Heart left ventricle (tissue), 13 donors: ENCODE measurements around the gene EHD2.

Source experiments
- CTCF ChIP-seq, 12 donors: fragments of 200-600 bp; sonication (generic) in 4 of 12; IDR thresholded peaks; one replicate each; pipeline versions ENCODE4 v1.5.0 to v1.8.0; 2018 to 2022; ENCODE audit warnings: antibody characterized with exemption in 12 of 12, mild to moderate bottlenecking in 5 of 12
- POLR2A ChIP-seq, 2 donors: fragments of 450-650 bp; IDR thresholded peaks; one replicate each; pipeline ENCODE4 v1.6.1; 2017; ENCODE audit warnings: antibody characterized with exemption in 2 of 2, mild to moderate bottlenecking in 2 of 2, moderate library complexity in 2 of 2
- donor health status: ischemic (EF 13 %, LVEDD 7.1; RV severe dilation, severe dysfunction).
- donor health status: DM: no; HTN: yes; CAD: no.
- donor health status: DM: no; HTN: no; CAD: no.
- donor health status: ischemic (EF 25% LVEDD 6.9; RV normal size, moderate dysfunction).
- donor health status: ischemic (EF 25% LVEDD 5.7; RV mildly dilated, moderate dysfunction).
- donor health status: ischemic (EF 35%, LVEDD 5.7; RV mildly dilated, moderate dysfunction).
- donor health status: nonischemic (EF 11% LVEDD 7.7; RV severe dilation, severe dysfunction).
- donor health status: DM: yes; HTN: yes; CAD: no.
- donor health status: PGD.
- donor health status: ischemic (EF 29% LVEDD 5.4; RV normal size, mild dysfunction).
- donor health status: nonischemic (EF 23%, LVEDD 6.1; RV moderate dilation, normal function).

GRCh38 chr19:47781590-47782262 lies 68.5 kb downstream of the EHD2 start:
- TF ChIP-seq CTCF (IDR thresholded peaks at IDR 0.05) (no peak), POLR2A (IDR thresholded peaks at IDR 0.05) (no peak)
